WTC11 (cell line): ENCODE results near the gene SPOPL.

ENCODE experiments used
- ARID4B ChIP-seq: sonication (generic); formaldehyde crosslinking; IDR thresholded peaks from 2 replicates; pipeline ENCODE4 v1.8.0; 2023; ENCODE audit warnings: missing genetic modification reagents, mild to moderate bottlenecking, borderline replicate concordance
- ATF6 ChIP-seq: sonication (generic); formaldehyde crosslinking; IDR thresholded peaks from 2 replicates; pipeline ENCODE4 v1.8.1; 2023; ENCODE audit warnings: mild to moderate bottlenecking, missing genetic modification reagents
- CTCF ChIP-seq: fragments of 200-600 bp; IDR thresholded peaks from 2 replicates; pipeline ENCODE4 v1.8.0; 2022; ENCODE audit warnings: antibody characterized with exemption
- ERG ChIP-seq: fragments of 250-450 bp; sonication (Bioruptor Pico); IDR thresholded peaks from 2 replicates; pipeline ENCODE4 v1.8.0; 2021; ENCODE audit warnings: mild to moderate bottlenecking
- IRF2 ChIP-seq: sonication (generic); formaldehyde crosslinking; IDR thresholded peaks from 2 replicates; pipeline ENCODE4 v1.8.0; 2022; ENCODE audit warnings: low read depth, missing genetic modification reagents, borderline replicate concordance
- MAX ChIP-seq: sonication (generic); formaldehyde crosslinking; IDR thresholded peaks from 2 replicates; pipeline ENCODE4 v1.8.0; 2022; ENCODE audit warnings: mild to moderate bottlenecking, missing genetic modification reagents
- NFYB ChIP-seq: sonication (generic); formaldehyde crosslinking; conservative IDR thresholded peaks from 2 replicates; pipeline ENCODE4 v1.8.0; 2022; ENCODE audit warnings: low read depth, missing genetic modification reagents
- NR2C2 ChIP-seq: sonication (generic); formaldehyde crosslinking; IDR thresholded peaks from 2 replicates; pipeline ENCODE4 v1.8.0; 2022; ENCODE audit warnings: mild to moderate bottlenecking, missing genetic modification reagents
- PREB ChIP-seq: sonication (generic); formaldehyde crosslinking; IDR thresholded peaks from 2 replicates; pipeline ENCODE4 v1.8.1; 2022; ENCODE audit warnings: mild to moderate bottlenecking, missing genetic modification reagents, moderate library complexity, borderline replicate concordance
- RELA ChIP-seq: sonication (generic); formaldehyde crosslinking; IDR thresholded peaks from 2 replicates; pipeline ENCODE4 v1.8.1; 2022; ENCODE audit warnings: missing genetic modification reagents, mild to moderate bottlenecking, borderline replicate concordance
- SMAD3 ChIP-seq: sonication (generic); formaldehyde crosslinking; IDR thresholded peaks from 2 replicates; pipeline ENCODE4 v1.8.0; 2022; ENCODE audit warnings: missing genetic modification reagents, mild to moderate bottlenecking, borderline replicate concordance
- TEAD4 ChIP-seq: sonication (generic); formaldehyde crosslinking; IDR thresholded peaks from 2 replicates; pipeline ENCODE4 v1.8.0; 2022; ENCODE audit warnings: mild to moderate bottlenecking, missing genetic modification reagents
- ZBTB21 ChIP-seq: sonication (generic); formaldehyde crosslinking; IDR thresholded peaks from 2 replicates; pipeline ENCODE4 v1.8.1; 2023; ENCODE audit warnings: mild to moderate bottlenecking, missing genetic modification reagents, borderline replicate concordance

- TF ChIP-seq ERG (CRISPR knock-in tag), result no peak
- no peak for TF ChIP-seq CTCF
- no peak for TF ChIP-seq NFYB
- no peak for TF ChIP-seq NR2C2 (CRISPR knock-in tag)
- no peak for TF ChIP-seq ZBTB21 (CRISPR knock-in tag)
- no peak for TF ChIP-seq ARID4B (CRISPR knock-in tag)
- no peak for TF ChIP-seq TEAD4
- no peak for TF ChIP-seq RELA (CRISPR knock-in tag)
- no peak for TF ChIP-seq SMAD3 (CRISPR knock-in tag)
- TF ChIP-seq ATF6 (CRISPR knock-in tag), result no peak
- TF ChIP-seq IRF2, result no peak
- TF ChIP-seq PREB (CRISPR knock-in tag), result no peak
- no peak for TF ChIP-seq MAX (CRISPR knock-in tag)
Observed at GRCh38 chr2:138536302-138536701, 34.7 kb downstream of the SPOPL start.
